Panc1 (cell line): ENCODE results near the gene RCSD1. TPM values are rescaled to one million over a fixed set of nuclear protein-coding genes. Genes with fewer than 3 reads are reported as not detected.

Experiments used
- ATAC-seq: fragments of 200-7000 bp; cut with Tn5 transposase; 2 replicates; pipeline ENCODE4 v1.9.1; 2020; ENCODE audit warnings: mild to moderate bottlenecking, moderate library complexity
- BruUV-seq: library from RNA; stranded (reverse); fragments of 400-500 nt; replicated peaks from 2 replicates; lab custom pipeline; 2021; lab: Mats Ljungman, UMichigan
- CTCF ChIA-PET: fragments of 300-600 bp; sonication (Branson Sonifier 250); formaldehyde crosslinking; loops from one replicate; lab custom pipeline; 2022; ENCODE audit warnings: antibody characterized with exemption; lab: Charles Lee
- POLR2A ChIA-PET: fragments of 300-600 bp; sonication (Branson Sonifier 250); formaldehyde crosslinking; loops from one replicate; lab custom pipeline; 2022; ENCODE audit warnings: antibody characterized with exemption; lab: Charles Lee
- DNase-seq: peaks from one replicate; pipeline ENCODE4 v3.0.0-alpha.2; 2010; ENCODE audit warnings: low read depth, low spot score
- H3K27ac ChIP-seq: 2 replicates; pipeline ENCODE4 v1.5.1; 2011; ENCODE audit warnings: mild to moderate bottlenecking, low read length, inconsistent platforms
- H3K27me3 ChIP-seq: fragments of 200-500 bp; sonication (Bioruptor generic); 2 replicates; pipeline ENCODE4 v1.6.0; 2014; ENCODE audit warnings: low read length, inconsistent platforms; ENCODE audit not compliant: control insufficient read depth, insufficient read depth
- H3K36me3 ChIP-seq: fragments of 200-500 bp; sonication (Bioruptor generic); 2 replicates; pipeline ENCODE4 v1.5.1; 2014; ENCODE audit warnings: inconsistent platforms, mild to moderate bottlenecking, low read length, moderate library complexity; ENCODE audit not compliant: control insufficient read depth, insufficient read depth
- H3K4me1 ChIP-seq: 2 replicates; pipeline ENCODE4 v1.5.1; 2011; ENCODE audit warnings: inconsistent platforms, mild to moderate bottlenecking, low read length, moderate library complexity; ENCODE audit not compliant: control insufficient read depth, insufficient read depth
- H3K4me3 ChIP-seq, 2 experiments: 2 replicates each; pipeline ENCODE4 v1.5.1; 2011 to 2012; ENCODE audit warnings: low read depth in 2 of 2, low read length in 2 of 2, mild to moderate bottlenecking in 2 of 2, inconsistent platforms in 1 of 2, moderate library complexity in 1 of 2
- H3K9me3 ChIP-seq: fragments of 200-500 bp; sonication (Bioruptor generic); 2 replicates; pipeline ENCODE4 v1.5.1; 2014; ENCODE audit warnings: low read depth, mild to moderate bottlenecking, inconsistent platforms, low read length, moderate library complexity; ENCODE audit not compliant: control insufficient read depth, insufficient read depth
- CTCF ChIP-seq: fragments of 450-650 bp; IDR thresholded peaks from 2 replicates; pipeline ENCODE4 v1.5.1; 2017; ENCODE audit warnings: mild to moderate bottlenecking
- POLR2AphosphoS5 ChIP-seq: IDR thresholded peaks from 2 replicates; pipeline ENCODE4 v1.6.1; 2012; ENCODE audit warnings: mild to moderate bottlenecking, low read depth, low read length, moderate library complexity
- SIN3A ChIP-seq: IDR thresholded peaks from 2 replicates; pipeline ENCODE4 v1.6.1; 2012; ENCODE audit warnings: low read depth, mild to moderate bottlenecking, low read length, moderate library complexity, borderline replicate concordance; ENCODE audit not compliant: insufficient read depth
- TCF7L2 ChIP-seq: IDR thresholded peaks from 2 replicates; pipeline ENCODE4 v1.6.1; 2011; ENCODE audit warnings: mild to moderate bottlenecking, low read depth, low read length, inconsistent platforms
- in situ Hi-C: cut with HindIII; loops from 2 replicates; pipeline ENCODE4 v1.10.0; 2016; ENCODE audit warnings: low sequenced_read_pairs, low pct_unique_long_range_greater_than_20kb
- intact Hi-C: fragments of 100-400 bp; cut with micrococcal nuclease; formaldehyde crosslinking; loops from one replicate; pipeline ENCODE4 v1.10.0; 2022; ENCODE audit not compliant: unreplicated experiment
- total RNA-seq: library from RNA; stranded (reverse); gene quantifications from one replicate; pipeline ENCODE4 v1.2.1, GENCODE V29; 2021; ENCODE audit not compliant: unreplicated experiment
- TF ChIP-seq, protein P1 (sequence below), 2 experiments: IDR thresholded peaks; 2 replicates each; pipeline ENCODE4 v1.6.1; 2011 to 2012; ENCODE audit warnings: low read depth in 2 of 2, control low read depth in 1 of 2, low read length in 1 of 2, mild to moderate bottlenecking in 1 of 2, moderate library complexity in 1 of 2; ENCODE audit not compliant: insufficient read depth in 1 of 2

Gene RCSD1
- total RNA-seq, 1 experiment from 2014 or later = 1.4 TPM

DNA sequence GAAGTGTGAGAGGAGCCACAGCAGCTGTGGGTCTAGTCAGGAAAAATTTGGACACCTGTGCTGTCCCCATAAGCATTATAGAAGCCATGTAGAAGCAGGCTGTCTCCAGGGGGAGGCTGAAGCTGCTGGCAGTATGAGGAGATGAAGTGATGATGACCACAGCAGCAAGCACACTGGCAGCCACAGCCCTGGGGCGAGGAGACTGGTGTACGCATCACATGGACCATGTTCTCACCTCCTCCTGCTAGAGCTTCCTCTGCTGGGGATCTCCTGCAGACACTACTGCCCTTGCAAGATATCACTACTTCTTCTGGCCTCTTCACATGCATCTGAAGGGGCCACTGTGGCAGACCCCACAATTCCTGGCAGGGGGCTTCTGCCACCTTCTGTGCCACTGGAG is 42.7 kb upstream of the RCSD1 start:
- no peaks in the 10 kb centered on the region for H3K36me3 ChIP-seq
- DNase-seq = no peak
- ATAC-seq = no peak
- no peaks in the 10 kb centered on the region for H3K4me1 ChIP-seq
- no peaks in the 10 kb centered on the region for H3K27me3 ChIP-seq
- in situ Hi-C loops = no loop called here
- TF ChIP-seq SIN3A (no peak), CTCF (no peak), TCF7L2 (no peak), POLR2AphosphoS5 (no peak)
- TF ChIP-seq, protein P1, sequence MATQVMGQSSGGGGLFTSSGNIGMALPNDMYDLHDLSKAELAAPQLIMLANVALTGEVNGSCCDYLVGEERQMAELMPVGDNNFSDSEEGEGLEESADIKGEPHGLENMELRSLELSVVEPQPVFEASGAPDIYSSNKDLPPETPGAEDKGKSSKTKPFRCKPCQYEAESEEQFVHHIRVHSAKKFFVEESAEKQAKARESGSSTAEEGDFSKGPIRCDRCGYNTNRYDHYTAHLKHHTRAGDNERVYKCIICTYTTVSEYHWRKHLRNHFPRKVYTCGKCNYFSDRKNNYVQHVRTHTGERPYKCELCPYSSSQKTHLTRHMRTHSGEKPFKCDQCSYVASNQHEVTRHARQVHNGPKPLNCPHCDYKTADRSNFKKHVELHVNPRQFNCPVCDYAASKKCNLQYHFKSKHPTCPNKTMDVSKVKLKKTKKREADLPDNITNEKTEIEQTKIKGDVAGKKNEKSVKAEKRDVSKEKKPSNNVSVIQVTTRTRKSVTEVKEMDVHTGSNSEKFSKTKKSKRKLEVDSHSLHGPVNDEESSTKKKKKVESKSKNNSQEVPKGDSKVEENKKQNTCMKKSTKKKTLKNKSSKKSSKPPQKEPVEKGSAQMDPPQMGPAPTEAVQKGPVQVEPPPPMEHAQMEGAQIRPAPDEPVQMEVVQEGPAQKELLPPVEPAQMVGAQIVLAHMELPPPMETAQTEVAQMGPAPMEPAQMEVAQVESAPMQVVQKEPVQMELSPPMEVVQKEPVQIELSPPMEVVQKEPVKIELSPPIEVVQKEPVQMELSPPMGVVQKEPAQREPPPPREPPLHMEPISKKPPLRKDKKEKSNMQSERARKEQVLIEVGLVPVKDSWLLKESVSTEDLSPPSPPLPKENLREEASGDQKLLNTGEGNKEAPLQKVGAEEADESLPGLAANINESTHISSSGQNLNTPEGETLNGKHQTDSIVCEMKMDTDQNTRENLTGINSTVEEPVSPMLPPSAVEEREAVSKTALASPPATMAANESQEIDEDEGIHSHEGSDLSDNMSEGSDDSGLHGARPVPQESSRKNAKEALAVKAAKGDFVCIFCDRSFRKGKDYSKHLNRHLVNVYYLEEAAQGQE (IDR thresholded peaks at IDR 0.05; ENCODE audit: insufficient read depth in 1 of 2, low read depth in 2 of 2, low read length in 1 of 2) = no peak
- H3K9me3 ChIP-seq = no peaks in the 10 kb centered on the region
- intact Hi-C loops = no loop called here
- BruUV-seq = no TSS peak
- ChIA-PET POLR2A (no interaction called here), CTCF (no interaction called here)
- no peak overlapping the region for H3K4me3 ChIP-seq
- no peak overlapping the region for H3K27ac ChIP-seq

DNA sequence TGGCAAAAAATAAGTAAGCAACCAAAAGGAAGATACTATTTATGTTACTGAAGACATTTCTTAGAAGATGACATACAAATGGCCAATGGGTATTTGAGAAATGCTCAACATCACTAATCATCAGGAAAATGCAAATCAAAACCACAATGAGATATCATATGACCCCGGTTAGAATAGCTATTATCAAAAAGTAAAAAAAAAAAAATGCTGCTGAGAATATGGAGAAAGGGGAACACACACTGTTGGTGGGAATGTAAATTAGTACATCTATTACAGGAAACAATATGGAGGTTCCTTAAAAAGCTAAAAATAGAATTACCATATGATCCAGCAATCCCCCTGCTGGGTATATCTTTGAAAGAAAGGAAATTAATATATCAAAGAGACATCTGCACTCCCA is 42.2 kb upstream of the RCSD1 start:
- intact Hi-C loops (no loop called here), in situ Hi-C loops (no loop called here)
- Histone ChIP-seq H3K9me3 (no peaks in the 10 kb centered on the region), H3K27me3 (no peaks in the 10 kb centered on the region), H3K27ac (no peak overlapping the region), H3K4me3 (no peak overlapping the region), H3K36me3 (no peaks in the 10 kb centered on the region), H3K4me1 (no peaks in the 10 kb centered on the region)
- no TSS peak for BruUV-seq
- CTCF ChIA-PET = no interaction called here
- POLR2A ChIA-PET = no interaction called here
- DNase-seq (no peak), ATAC-seq (no peak)
- TF ChIP-seq POLR2AphosphoS5 = no peak
- no peak for TF ChIP-seq SIN3A
- no peak for TF ChIP-seq TCF7L2
- no peak for TF ChIP-seq CTCF
- TF ChIP-seq, protein P1 (IDR thresholded peaks at IDR 0.05; ENCODE audit: insufficient read depth in 1 of 2, low read depth in 2 of 2, low read length in 1 of 2) = no peak
